GM18505 (cell line): ENCODE results near the gene CDIPT.
"Not testable (repeated sequence)": the region's sequence is repeated elsewhere in the genome, so short reads cannot be mapped to it uniquely, and the experiment has no call there.

Experiments
- ATAC-seq: cut with Tn5 transposase; IDR thresholded peaks from one replicate; pipeline ENCODE4 v1.9.1; 2021; ENCODE audit not compliant: unreplicated experiment
- POLR2A ChIP-seq: IDR thresholded peaks from 4 replicates; pipeline ENCODE4 v1.6.1; 2011; ENCODE audit warnings: borderline replicate concordance; ENCODE audit not compliant: insufficient read depth, insufficient read length; ENCODE audit errors: extremely low read depth

Gene CDIPT

DNA sequence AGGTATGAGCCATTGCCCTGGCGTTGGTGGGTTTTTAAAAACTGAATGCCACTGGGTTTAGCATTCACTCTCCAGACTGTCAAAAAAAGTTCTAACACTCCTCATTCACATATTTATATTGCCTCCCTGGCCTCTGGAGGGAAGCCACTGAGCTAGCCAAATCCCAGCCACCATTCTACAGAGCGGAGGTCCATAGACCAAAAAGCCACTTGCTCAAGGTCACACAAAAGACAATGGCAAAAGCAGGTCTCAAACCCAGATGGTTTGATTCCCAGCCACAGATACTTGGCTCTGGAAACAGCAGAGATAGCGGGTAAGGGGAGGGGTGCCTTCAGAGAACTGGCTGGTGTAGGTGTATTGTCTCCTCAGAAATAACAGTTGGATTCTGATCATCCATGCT is 18.0 kb upstream of the CDIPT start:
- no peak for ATAC-seq
- no peak for TF ChIP-seq POLR2A

DNA sequence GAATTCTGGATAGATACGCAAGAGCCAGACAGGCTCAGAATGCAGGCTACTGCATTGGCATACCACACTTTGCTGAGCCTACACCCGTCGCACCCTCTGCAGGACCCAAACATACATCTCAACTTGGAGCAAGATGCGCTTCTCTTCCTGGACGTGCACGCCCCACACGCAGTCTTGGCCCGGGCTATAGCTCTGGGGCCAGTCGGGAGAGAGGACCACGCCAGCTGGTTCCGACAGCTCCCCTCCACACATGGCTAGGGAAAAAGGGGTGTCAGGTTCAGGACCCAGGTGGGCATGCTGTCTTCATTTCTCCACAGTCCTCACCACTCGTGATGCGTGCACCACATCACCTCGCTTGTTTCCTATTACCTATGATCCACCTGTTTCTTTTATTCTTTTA is 15.1 kb upstream of the CDIPT start:
- no peak for ATAC-seq

DNA sequence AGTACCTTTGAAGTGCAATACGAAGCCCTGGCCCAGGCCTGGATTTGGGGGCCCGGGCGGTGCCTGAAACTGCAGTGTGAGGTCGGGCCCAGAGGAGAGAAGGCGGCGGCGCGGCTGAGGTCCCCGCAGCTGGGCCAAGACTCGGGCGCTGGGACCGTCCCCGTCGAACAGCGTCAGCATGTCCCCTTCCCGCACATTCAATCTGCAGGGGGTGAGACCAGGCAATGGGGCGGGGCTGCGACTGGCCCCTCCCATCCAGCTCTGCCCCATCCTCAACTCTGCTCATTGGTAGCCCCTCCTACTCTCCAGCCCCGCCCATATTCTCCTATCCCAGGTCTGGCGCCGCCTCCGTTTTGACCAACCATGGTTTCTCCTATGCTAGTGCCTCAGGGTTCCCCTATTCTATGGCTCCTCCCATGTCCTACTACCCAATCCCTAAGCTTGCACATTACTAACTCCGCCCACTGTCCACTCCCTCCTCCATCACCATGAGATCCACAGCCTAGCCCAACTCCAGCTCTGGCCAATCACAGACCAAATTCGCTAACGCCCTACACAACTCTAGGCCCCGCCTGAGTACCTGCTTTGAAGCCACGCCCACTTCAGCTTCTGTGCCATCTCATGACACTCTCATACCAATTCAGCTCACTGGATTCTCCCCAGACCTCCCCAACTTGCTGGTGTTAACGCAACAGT is 14.4 kb upstream of the CDIPT start:
- no peak for ATAC-seq
- no peak for TF ChIP-seq POLR2A

More for the DNA sequence above, 15.1 kb upstream of the CDIPT start:
- no peak for TF ChIP-seq POLR2A

DNA sequence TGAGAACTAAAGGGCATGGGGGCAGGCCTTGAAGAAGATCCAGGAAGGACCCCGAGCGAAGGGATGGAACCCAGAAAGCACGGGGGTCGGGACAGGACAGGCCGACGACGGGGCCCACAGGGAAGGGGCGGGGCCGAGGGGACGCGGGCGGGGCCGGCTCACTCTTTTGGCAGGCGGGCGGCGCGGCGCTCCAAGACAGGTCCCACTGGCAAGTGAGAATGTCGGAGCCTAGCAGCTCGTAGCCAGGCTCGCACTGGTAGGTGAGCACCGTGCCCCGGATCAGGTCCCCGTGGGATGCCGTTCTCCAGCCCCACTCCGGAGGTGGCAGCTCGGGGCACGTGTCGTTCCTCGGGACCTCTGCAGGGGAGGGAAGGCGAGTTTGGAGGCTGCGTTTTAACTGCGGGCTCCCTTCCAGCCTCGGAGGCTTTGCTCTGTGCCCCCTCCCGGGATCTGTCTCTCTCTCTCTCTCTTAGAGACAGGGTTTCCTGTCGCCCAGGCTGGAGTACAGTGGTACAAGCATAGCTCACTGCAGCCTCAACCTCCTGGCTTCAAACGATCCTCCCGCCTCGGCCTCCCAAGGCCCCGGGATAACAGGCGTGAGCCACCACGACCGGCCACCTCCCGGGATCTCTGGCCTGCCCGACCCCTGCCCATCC is 13.7 kb upstream of the CDIPT start:
- TF ChIP-seq POLR2A, result no peak
- ATAC-seq, result no peak

DNA sequence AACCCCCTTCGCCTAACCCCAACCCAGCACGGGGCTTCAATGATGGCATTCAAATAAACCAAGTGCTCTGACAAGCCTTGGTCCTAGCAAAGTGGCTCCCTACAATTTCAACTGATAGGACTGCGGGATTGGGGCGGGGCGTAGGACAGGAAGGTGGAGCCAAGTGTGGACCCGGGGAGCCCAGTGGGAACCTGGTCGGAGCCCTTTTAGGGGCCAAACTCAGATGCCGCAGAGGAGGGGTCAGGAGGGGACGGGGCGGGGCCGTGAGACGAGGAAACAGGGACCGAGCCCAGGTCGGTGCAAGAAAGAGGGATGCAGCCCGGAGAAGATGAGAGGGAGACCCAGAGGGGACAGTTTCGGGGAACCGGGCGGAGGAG is 13.2 kb upstream of the CDIPT start:
- ATAC-seq, result no peak
- no peak for TF ChIP-seq POLR2A

DNA sequence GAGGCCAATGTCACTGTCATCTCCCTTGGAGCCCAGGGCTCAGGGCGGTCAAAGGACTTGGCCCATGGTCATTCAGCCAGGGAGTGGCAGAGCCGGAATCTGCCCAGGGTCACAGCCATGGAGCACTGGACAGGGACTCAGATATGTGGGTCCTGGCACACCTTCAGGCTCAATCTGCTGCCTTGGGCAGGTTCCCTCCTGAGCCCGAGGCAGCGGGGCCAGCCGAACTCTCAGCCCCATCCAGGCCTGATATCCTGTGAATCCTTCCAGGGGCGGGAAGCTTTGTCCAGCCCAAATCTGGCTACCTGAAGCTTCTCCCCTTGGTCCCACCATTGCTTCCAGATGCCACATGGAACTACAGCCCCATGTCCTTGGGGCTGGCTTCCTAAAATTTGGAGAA is 12.2 kb upstream of the CDIPT start:
- TF ChIP-seq POLR2A, result no peak
- ATAC-seq, result no peak

DNA sequence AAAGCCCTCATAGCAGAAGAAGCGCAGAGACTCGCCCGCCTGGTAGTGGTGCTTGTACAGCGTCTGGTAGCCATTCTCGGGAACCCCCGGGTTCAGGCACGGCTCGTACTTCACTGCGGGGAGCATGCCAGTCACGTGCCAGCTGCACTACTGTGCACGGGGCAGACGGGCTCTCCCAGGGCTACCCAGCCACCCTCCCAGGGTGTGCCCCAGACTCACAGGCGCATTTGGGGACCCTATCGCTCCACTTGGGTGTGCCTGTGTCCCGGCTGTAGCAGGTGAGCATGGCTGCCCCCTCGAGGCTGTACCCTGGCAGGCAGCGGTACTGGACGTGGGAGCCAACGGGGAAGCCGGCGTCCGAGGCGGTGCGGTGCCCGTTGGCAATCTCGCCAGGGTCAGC is 10.3 kb upstream of the CDIPT start:
- TF ChIP-seq POLR2A, result no peak
- no peak for ATAC-seq

DNA sequence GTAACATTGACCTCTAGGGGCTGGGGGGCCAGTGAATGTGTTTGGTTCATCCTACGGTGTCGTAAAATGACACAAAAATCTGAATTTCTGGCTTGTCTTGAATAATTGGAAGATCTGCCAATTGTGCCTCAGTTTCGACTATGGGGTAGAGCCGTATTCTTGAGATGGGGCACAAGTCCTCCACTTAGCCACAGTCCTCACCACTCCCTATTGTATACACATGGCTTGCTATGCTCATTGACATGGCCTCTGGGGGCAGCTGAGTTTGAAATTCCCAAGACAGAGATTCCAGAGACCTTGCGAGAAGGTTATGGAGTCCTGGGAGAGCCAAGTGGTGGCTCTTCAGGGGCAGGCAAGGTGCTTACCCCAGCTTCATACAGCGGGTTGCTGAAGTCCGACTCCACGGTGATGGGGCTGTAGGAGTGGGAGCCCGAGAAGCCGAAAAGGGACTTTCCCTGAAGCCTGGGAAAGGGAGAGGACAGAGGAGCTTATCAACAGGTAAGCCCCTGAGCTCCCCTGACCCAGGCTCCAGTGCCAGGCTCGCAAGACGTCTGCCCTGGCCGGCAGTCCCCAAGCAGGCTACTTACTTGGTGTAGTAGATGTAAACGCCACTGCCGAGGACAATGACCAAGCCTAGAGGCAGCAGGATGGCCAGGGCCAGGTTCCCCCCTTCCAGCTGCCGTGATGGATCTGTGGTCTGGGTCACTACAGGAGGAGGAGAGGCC is 9.0 kb upstream of the CDIPT start:
- ATAC-seq, result no peak
- TF ChIP-seq POLR2A, result no peak

DNA sequence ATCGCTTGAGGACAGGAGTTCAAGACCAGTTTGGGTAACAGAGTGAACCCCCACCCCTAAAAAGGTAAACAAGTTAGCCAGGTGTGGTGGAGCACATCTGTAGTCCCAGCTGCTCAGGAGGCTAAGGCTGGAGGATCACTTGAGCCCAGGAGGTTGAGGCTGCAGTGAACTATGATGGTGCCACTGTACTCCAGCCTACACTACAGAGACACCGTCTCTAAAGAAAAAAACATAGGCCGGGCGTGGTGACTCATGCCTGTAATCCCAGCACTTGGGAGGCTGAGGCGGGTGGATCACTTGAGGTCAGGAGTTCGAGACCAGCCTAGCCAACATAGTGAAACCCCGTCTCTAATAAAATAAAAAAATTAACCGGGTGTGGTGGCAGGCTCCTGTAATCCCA is 6.0 kb upstream of the CDIPT start:
- ATAC-seq, result not testable (repeated sequence)

DNA sequence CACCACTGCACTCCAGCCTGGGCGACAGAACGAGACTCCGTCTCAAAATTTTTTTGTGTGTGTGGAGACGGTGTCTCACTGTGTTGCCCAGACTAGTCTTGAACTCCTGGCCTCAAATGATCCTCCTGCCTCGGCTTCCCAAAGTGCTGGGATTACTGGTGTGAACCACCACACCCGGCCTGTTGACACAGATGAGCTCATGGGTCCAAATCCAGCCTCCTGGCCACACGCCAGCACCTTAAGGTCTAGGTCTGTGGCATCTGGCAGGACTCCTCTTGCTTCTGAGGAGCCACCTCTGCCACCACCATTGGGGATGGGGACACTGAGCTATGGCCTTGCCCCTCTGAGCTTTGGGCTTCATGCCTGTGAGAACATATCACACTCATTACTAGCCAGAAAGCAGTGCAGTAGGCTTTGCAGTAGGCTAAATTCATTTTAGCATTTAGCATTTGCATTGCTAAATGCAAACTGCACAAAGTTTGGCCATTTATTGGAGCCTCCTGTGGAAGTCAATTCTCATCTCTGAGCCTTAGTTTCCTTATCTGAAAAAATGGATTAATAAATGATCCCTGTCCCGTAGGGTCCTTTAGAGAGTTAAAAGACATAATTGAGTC is 5.5 kb upstream of the CDIPT start:
- no peak for TF ChIP-seq POLR2A
- ATAC-seq, result no peak

DNA sequence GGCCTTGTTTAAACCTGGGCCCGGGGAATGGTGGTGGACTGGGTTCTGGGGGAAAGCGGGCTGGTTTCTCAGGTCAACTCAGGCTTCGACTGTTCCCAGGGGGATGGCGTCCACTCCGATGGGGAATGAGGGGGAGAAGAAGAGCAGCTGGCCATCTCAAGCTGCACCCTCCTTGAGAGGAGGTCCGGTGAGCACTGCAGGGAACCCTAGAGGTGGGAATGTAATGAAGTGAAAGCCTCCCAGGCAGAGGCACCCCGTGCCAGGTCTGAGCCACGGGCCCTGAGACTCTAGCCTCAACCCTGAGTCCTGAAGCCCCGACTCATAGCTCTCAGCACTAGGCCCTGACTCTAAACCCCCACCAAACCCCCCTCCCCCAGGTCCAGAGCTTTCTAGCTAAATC is 1.2 kb upstream of the CDIPT start:
- no peak for ATAC-seq
- TF ChIP-seq POLR2A, result no peak

DNA sequence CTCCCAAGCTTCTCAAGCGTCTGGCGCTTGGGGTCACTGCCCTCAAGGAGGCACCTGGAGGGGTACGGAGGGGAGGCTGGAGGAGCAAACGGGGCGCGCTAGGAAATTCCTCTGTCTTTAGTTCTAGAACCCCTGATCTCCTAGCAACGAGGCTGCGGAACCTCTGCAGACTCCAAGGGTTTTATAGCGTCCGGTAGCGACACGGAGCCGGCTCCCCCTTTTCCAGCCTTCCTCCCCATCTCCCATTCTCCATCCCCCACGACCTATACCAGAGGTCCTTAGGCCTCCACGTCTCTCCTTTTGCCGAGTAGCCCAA is 601 bp upstream of the CDIPT start:
- TF ChIP-seq POLR2A, result no peak
- ATAC-seq, result no peak

DNA sequence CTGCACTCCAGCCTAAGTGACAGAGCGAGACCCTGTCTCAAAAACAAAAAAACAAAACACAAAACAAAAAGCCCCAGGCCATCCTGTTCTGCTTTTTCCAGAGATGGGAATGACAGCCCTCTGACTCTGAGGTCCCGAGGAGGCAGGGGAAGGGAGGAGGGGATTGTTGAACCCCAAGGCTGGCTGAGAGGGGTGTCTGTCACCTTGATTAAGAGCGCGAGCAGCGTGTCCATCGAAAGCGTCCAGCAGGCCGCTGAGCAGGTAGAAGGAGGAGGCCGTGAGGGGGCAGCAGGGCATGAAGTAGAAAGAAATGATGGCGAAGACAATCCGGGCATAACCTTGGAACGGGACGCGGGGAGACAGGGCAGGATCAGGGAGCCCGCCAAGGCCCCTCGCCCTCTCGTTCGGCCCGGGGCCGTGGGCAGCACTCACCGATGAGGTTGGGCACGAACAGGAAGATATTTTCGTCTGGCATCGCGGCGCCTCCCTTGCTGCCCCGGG is 593 bp downstream of the CDIPT start:
- no peak for ATAC-seq
- TF ChIP-seq POLR2A, result no peak

DNA sequence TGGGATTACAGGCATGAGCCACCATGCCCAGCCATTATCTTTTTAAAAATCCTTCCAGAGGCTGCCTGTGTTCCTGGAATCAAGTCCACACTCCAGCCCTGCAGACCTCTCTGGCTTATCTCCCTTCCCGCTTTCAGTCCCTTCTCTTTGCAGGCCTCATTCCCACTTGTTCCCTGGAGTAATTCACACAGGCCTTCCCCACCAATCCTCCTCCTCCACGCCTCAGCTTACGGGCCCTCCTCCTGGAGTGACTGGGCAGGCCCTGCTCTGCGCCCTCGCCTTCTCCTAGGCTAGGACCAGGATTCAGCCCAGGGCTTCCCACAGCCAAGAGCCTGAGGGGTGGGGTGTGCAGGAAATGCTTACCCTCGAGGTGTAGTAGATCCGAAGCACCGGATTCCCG is 2.8 kb downstream of the CDIPT start:
- no peak for ATAC-seq
- TF ChIP-seq POLR2A, result no peak
